ENCODE results near the gene ABHD2. TPM values are rescaled to one million over a fixed set of nuclear protein-coding genes. Genes with fewer than 3 reads are reported as not detected.

Gene ABHD2
- total and polyA plus RNA-seq, 12 donors = 5.6 to 316 (median 135) TPM

- 84 to 93% (median 88%) methylated on average over 8 of the region's 8 CpGs for WGBS, 4 donors
- intact Hi-C loops (cut with DNase I) = loop anchor here in 1 of 2 donors (10.0 kb wide), 2 partner anchors 76 to 216 kb away; no protein-coding TSS in a partner anchor
- no peaks in the 10 kb centered on the region for H3K27me3 ChIP-seq
- H3K4me1 ChIP-seq (replicated peaks in 1 of 2) = no peaks in the 10 kb centered on the region
- TF ChIP-seq CTCF (IDR thresholded peaks at IDR 0.05) (no peak), POLR2A (IDR thresholded peaks at IDR 0.05) (no peak)
- no peaks in the 10 kb centered on the region for H3K36me3 ChIP-seq (replicated peaks in 1 of 2)
- no peak for DNase-seq
- no peak overlapping the region for H3K4me3 ChIP-seq
- no peak overlapping the region for H3K27ac ChIP-seq
- H3K9me3 ChIP-seq (replicated peaks in 1 of 3) = no peaks in the 10 kb centered on the region
Measured at GRCh38 chr15:89218531-89218930, 130.3 kb downstream of the ABHD2 start.

- Histone ChIP-seq H3K27ac (no peak within 1 kb of the TSS), H3K4me1 (replicated peaks in 1 of 2) (no peaks in the 10 kb centered on the region), H3K9me3 (replicated peaks in 1 of 3) (no peaks in the 10 kb centered on the region), H3K36me3 (replicated peaks in 1 of 2) (no peaks in the 10 kb centered on the region), H3K4me3 (no peak within 1 kb of the TSS), H3K27me3 (no peaks in the 10 kb centered on the region)
- DNase-seq = no peak
- WGBS, 4 donors = 69 to 84% (median 76%) methylated on average over 5 to 11 of the region's 11 CpGs
- intact Hi-C loops (cut with DNase I) = no loop called here
- TF ChIP-seq POLR2A (IDR thresholded peaks at IDR 0.05) = no peak
- no peak for TF ChIP-seq CTCF (IDR thresholded peaks at IDR 0.05)
Measured at GRCh38 chr15:89221543-89221942, 133.3 kb downstream of the ABHD2 start, which contains the start of gene RLBP1. Gene RLBP1 (minus strand): TSS chr15:89221579. CDS start chr15:89218975, 2,604 bp downstream.

GRCh38 chr15:89225588-89225987 lies 137.3 kb downstream of the ABHD2 start:
- H3K4me3 ChIP-seq = no peak overlapping the region
- no peaks in the 10 kb centered on the region for H3K27me3 ChIP-seq
- no peak overlapping the region for H3K27ac ChIP-seq
- intact Hi-C loops (cut with DNase I) = no loop called here
- no peaks in the 10 kb centered on the region for H3K36me3 ChIP-seq (replicated peaks in 1 of 2)
- H3K9me3 ChIP-seq (replicated peaks in 1 of 3) = no peaks in the 10 kb centered on the region
- TF ChIP-seq CTCF (IDR thresholded peaks at IDR 0.05) (no peak), POLR2A (IDR thresholded peaks at IDR 0.05) (no peak)
- no peaks in the 10 kb centered on the region for H3K4me1 ChIP-seq (replicated peaks in 1 of 2)
- 91 to 96% (median 93%) methylated on average over 5 of the region's 5 CpGs for WGBS, 4 donors
- DNase-seq = no peak

- no peak for TF ChIP-seq POLR2A (IDR thresholded peaks at IDR 0.05)
- TF ChIP-seq CTCF (IDR thresholded peaks at IDR 0.05) = no peak
- 82 to 93% (median 88%) methylated on average over 13 to 14 of the region's 14 CpGs for WGBS, 4 donors
- H3K4me1 ChIP-seq (replicated peaks in 1 of 2) = no peaks in the 10 kb centered on the region
- H3K4me3 ChIP-seq = no peak overlapping the region
- H3K36me3 ChIP-seq (replicated peaks in 1 of 2) = no peaks in the 10 kb centered on the region
- DNase-seq = no peak
- H3K27ac ChIP-seq = no peak overlapping the region
- no peaks in the 10 kb centered on the region for H3K27me3 ChIP-seq
- intact Hi-C loops (cut with DNase I) = no loop called here
- no peaks in the 10 kb centered on the region for H3K9me3 ChIP-seq (replicated peaks in 1 of 3)
Measured at GRCh38 chr15:89226359-89227221, 138.3 kb downstream of the ABHD2 start.

All from adrenal gland (tissue), 12 donors.